Colonic mucosa (tissue), 4 donors: Measurements from ENCODE around the gene RBFOX2. TPM values are rescaled to one million over a fixed set of nuclear protein-coding genes. Genes with fewer than 3 reads are reported as not detected.
"Not testable (repeated sequence)": the region's sequence is repeated elsewhere in the genome, so short reads cannot be mapped to it uniquely, and the experiment has no call there.

Experiments
- DNase-seq: peaks from one replicate; pipeline ENCODE4 v3.0.0-alpha.2; 2020
- H3K27ac ChIP-seq: fragments of 200-600 bp; one replicate; pipeline ENCODE4 v1.8.0; 2021
- H3K27me3 ChIP-seq: fragments of 200-600 bp; one replicate; pipeline ENCODE4 v1.8.0; 2021
- H3K36me3 ChIP-seq: fragments of 200-600 bp; one replicate; pipeline ENCODE4 v1.8.0; 2021
- H3K4me1 ChIP-seq: fragments of 200-600 bp; one replicate; pipeline ENCODE4 v1.8.0; 2021; ENCODE audit warnings: mild to moderate bottlenecking
- H3K4me3 ChIP-seq: fragments of 200-600 bp; one replicate; pipeline ENCODE4 v1.8.0; 2021
- H3K9ac ChIP-seq, 2 donors: one replicate each; pipeline ENCODE4 v1.7.0; 2013; ENCODE audit warnings: control low read depth in 2 of 2, low read depth in 2 of 2, low read length in 2 of 2
- H3K9me3 ChIP-seq: fragments of 200-600 bp; one replicate; pipeline ENCODE4 v1.8.0; 2021
- CTCF ChIP-seq: fragments of 200-600 bp; IDR thresholded peaks from one replicate; pipeline ENCODE4 v1.8.0; 2022; ENCODE audit warnings: antibody characterized with exemption, mild to moderate bottlenecking
- intact Hi-C: fragments of 100-400 bp; cut with DNase I; formaldehyde crosslinking; loops from one replicate; pipeline ENCODE4 v1.14.1; 2022
- total RNA-seq, 2 donors: library from RNA; stranded (reverse); fragmentation: NEBNext Ultra II Directional in 1 of 2; extraction: Animal tissue kit (Norgen Biotek cat#: 25700) in 1 of 2; gene quantifications; one replicate each; pipeline ENCODE4 v1.2.1, GENCODE V29; 2021
- donor health status: healthy.
- donor health status: DM: no; HTN: no; CAD: no.
- donor health status: DM: no; HTN: no; CAD: no.

Gene RBFOX2
- total RNA-seq, 2 donors from 2014 or later: 44.4 to 60.2 TPM

GRCh38 chr22:35797411-35797810, 231.2 kb downstream of the RBFOX2 start:
- H3K4me3 ChIP-seq: no peak overlapping the region
- intact Hi-C loops: no loop called here
- H3K4me1 ChIP-seq: no peaks in the 10 kb centered on the region
- DNase-seq: no peak
- no peak overlapping the region for H3K9ac ChIP-seq
- no peaks in the 10 kb centered on the region for H3K27me3 ChIP-seq
- H3K36me3 ChIP-seq: peaks cover 3% of the 10 kb centered on the region
- H3K9me3 ChIP-seq: no peaks in the 10 kb centered on the region
- H3K27ac ChIP-seq: no peak overlapping the region
- TF ChIP-seq CTCF: no peak

- H3K27me3 ChIP-seq: no peaks in the 10 kb centered on the region
- H3K9me3 ChIP-seq: no peaks in the 10 kb centered on the region
- H3K4me1 ChIP-seq: no peaks in the 10 kb centered on the region
- no peak overlapping the region for H3K9ac ChIP-seq
- no peak overlapping the region for H3K27ac ChIP-seq
- intact Hi-C loops: no loop called here
- peaks cover 3% of the 10 kb centered on the region for H3K36me3 ChIP-seq
- no peak overlapping the region for H3K4me3 ChIP-seq
- TF ChIP-seq CTCF: no peak
- DNase-seq: no peak
These were observed 233.1 kb downstream of the RBFOX2 start for GRCh38 chr22:35795476-35795875.

GRCh38 chr22:35792506-35792905, 236.1 kb downstream of the RBFOX2 start:
- Histone ChIP-seq H3K9me3 (no peaks in the 10 kb centered on the region), H3K4me3 (no peak overlapping the region), H3K27me3 (no peaks in the 10 kb centered on the region), H3K9ac (no peak overlapping the region), H3K36me3 (peaks cover 3% of the 10 kb centered on the region), H3K4me1 (no peaks in the 10 kb centered on the region), H3K27ac (no peak overlapping the region)
- intact Hi-C loops: no loop called here
- no peak for TF ChIP-seq CTCF
- no peak for DNase-seq

- intact Hi-C loops, H3K4me1 ChIP-seq, H3K9ac ChIP-seq, H3K27me3 ChIP-seq, DNase-seq, H3K27ac ChIP-seq, H3K9me3 ChIP-seq, H3K4me3 ChIP-seq, H3K36me3 ChIP-seq: not testable (repeated sequence)
These were observed 236.8 kb downstream of the RBFOX2 start for GRCh38 chr22:35791788-35792187.

GRCh38 chr22:35785181-35785923, 243.3 kb downstream of the RBFOX2 start:
- intact Hi-C loops: no loop called here
- no peaks in the 10 kb centered on the region for H3K9me3 ChIP-seq
- no peak overlapping the region for H3K4me3 ChIP-seq
- TF ChIP-seq CTCF: no peak
- no peaks in the 10 kb centered on the region for H3K4me1 ChIP-seq
- no peak overlapping the region for H3K27ac ChIP-seq
- no peak overlapping the region for H3K9ac ChIP-seq
- H3K36me3 ChIP-seq: no peaks in the 10 kb centered on the region
- DNase-seq: no peak
- H3K27me3 ChIP-seq: no peaks in the 10 kb centered on the region

- H3K4me1 ChIP-seq: no peaks in the 10 kb centered on the region
- H3K27me3 ChIP-seq: no peaks in the 10 kb centered on the region
- TF ChIP-seq CTCF: no peak
- H3K36me3 ChIP-seq: no peaks in the 10 kb centered on the region
- H3K9me3 ChIP-seq: no peaks in the 10 kb centered on the region
- intact Hi-C loops: no loop called here
- no peak overlapping the region for H3K27ac ChIP-seq
- no peak overlapping the region for H3K4me3 ChIP-seq
- DNase-seq: no peak
- no peak overlapping the region for H3K9ac ChIP-seq
These were observed 244.0 kb downstream of the RBFOX2 start for GRCh38 chr22:35784633-35785032.
